ENCODE data around the gene ARMH1.

ARMH1 gene

DNA sequence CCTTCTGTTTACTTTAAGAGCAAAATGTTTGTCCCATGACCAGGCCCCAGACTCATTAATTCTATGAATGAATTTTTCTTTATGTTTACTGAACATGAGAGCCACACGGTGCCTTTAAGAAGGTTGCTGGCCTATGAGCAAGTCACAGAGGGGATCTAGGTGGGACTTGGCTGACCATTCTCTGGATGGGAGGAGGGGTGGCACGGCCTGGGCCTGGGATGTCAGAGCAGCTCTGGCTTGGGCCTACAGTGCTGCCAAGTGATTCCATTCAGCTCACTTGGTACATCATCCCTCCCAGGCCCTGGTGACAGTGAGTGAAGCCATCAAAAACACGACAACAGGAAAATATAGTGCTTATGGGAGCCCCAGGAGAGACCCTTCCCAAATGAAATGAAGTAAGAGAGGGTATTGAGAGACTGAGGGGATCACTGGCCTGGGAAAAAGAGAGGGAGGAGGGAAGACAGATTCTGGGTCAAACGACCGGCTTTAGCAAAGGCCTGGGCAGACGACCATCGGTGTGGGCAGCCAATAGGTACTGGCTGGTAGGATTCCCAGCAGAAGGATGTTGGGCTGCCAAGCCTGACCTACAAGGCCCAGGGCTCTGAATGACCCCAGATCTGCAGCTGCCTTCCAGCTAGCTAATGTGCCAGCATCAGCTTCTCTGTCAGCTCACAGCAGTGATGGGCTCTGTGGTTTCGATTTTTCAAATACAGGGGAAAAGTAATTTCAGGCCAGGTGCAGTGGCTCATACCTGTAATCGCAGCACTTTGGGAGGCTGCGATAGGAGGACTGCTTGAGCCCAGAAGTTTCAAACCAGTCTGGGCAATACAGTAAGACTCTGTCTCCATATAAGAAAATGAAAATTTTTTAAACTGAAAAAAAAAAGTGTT lies 3.5 kb upstream of the ARMH1 start:
- no peak for DNase-seq

DNA sequence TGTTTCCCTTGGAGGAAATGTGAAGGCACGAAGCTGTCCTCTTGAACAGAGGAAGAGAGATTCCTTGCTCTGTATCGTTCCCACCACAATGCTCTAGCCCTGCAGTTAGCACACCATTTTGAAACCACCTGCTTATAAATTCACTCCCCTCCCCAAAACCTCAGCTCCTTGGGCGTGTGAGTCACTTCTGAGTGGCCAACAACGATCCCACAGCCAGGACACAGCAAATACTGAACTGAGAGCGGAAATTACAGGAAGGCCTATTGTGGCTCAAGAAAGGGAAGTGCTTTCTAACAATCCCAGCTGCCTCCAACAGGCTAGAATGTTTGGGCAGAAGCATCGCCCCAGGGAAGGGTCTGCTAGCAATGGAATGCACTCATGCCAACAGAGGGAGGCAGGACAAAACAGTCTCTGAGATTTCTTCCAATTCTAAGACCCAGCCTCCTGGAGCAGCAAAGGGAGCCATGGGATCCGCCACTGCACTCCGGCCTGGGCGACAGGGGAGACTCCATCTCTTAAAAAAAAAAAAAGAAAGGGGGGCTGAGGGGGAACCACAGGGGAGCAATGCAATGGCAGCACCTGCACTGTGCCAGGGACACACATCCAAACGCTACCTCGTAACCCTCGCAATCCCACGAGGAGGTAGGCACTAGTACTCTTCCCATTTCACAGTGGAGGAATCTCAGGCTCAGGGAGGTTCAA lies 2.1 kb upstream of the ARMH1 start:
- DNase-seq = no peak

GRCh38 chr1:44672961-44673674 lies 1.4 kb upstream of the ARMH1 start:
- no peak for DNase-seq

DNA sequence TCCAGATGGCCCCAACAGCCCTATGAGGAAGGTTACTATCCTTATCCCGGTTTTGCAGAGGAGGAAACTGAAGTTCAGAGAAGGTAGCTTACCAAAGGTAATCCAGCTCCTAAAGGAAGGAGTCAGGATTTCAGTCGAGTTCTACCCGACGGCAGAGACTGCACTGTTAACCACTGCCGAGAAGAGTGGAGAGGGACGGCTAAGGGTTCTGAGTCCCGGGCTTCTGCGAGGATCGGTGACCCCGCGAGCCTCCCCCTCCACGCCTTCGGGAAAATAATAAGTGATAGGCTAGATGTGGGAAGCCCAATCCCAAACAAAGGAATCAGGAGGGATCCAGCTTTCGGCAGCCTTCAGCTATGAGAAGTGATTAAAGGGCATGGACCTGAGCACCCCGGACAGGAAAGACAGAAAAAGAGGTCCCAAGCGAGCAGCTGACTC lies 820 bp upstream of the ARMH1 start:
- DNase-seq = no peak

DNA sequence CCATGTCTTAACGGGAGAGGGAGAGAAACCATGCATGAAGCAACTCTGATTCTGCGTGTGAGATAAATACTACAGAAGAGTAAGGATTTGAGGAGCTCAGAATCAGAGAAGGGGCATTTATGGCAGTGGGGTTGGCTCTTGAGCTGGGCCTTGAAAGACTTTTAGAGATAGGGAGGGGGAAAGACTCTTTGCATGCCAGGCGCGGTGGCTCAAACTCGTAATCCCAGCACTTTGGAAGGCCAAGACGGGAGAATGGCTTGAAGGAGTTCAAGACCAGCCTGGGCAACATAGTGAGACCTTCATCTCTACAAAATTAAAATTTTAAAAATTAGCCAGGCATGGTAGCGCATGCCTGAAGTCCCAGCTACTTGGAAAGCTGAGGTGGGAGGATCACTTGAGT lies 672 bp downstream of the ARMH1 start:
- DNase-seq = no peak

GRCh38 chr1:44676484-44677200 lies 2.1 kb downstream of the ARMH1 start:
- no peak for DNase-seq

GRCh38 chr1:44677201-44677766 lies 2.8 kb downstream of the ARMH1 start:
- DNase-seq = no peak

DNA sequence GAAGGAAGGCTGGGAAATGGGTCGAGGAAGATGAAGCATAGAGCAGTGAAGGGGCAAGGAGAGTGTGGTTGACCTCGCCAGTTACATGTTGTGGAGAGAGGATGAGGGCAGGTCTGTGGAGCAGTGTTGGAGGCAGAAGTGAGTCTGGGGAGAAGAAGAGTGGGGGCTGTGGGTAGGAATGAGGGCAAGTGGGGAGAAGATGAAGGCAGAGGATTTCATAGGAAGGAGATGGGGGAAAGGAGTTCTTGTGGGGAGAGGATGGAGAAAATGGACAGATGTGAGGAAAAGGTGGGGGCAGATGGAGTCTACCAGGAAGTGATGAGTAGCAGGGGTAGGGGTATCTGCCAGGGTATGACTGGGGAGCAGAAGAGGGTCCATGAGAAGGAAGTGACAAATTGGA lies 3.6 kb downstream of the ARMH1 start:
- no peak for DNase-seq

GRCh38 chr1:44678626-44679025 lies 4.1 kb downstream of the ARMH1 start:
- no peak for DNase-seq

DNA sequence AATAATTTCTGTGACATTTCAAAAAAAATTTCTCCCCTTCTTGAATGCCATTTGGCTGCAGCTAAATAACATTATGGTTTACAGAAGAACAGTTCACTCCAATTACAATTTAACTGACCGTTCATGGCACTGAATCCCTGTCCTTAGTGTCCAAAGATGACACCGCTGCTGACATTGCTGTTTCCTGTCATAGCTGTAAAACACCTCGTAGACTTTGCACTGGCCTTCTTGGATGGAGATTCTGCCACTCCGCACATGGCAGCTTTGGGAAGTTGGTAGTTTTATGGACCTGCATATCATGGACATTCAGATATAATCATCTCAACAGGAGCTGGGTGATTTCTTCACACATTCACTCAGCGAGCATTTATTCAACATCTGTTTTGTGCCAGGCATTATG lies 5.0 kb downstream of the ARMH1 start:
- no peak for DNase-seq

GRCh38 chr1:44681905-44682882 lies 7.7 kb downstream of the ARMH1 start:
- DNase-seq = no peak

- no peak for DNase-seq
Measured at GRCh38 chr1:44682883-44683265, 8.4 kb downstream of the ARMH1 start.

DNA sequence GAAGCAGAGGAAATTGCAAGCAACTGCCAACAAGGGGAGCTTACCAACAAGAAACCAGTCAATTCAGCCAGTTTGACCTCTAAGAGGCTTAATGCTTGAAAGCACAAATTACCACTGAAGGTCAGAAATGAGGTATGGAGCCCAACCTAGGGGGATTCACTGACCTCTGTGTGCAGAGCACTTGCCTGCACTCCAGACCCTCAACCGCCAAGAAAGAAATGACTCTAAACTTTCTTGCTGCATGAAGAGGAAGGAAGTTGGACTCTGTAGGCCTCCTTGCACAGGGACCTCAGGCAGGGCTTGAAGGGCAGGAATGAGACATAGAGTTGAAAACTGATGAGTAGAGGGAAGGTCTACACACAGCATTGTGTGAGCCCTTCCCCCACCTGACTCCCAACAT lies 10.0 kb downstream of the ARMH1 start:
- no peak for DNase-seq

DNA sequence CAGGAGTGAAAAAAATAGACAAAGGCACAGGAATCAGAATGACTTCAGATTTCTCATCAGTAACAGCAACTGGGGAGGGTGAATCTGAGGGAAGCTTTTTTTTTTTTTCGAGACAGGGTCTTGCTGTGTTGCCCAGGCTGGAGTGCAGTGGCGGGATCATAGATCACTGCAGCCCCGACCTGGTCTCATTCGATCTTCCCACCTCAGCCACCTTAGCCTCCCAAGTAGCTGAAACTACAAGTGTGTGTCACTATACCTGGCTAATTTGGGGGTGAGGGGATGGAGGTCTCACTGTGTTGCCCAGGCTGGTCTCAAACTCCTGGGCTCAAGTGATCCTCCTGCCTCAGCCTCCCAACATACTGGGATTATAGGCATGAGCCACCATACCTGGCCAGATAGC lies 10.7 kb downstream of the ARMH1 start:
- no peak for DNase-seq

GRCh38 chr1:44685881-44686280 lies 11.4 kb downstream of the ARMH1 start:
- DNase-seq = no peak

DNA sequence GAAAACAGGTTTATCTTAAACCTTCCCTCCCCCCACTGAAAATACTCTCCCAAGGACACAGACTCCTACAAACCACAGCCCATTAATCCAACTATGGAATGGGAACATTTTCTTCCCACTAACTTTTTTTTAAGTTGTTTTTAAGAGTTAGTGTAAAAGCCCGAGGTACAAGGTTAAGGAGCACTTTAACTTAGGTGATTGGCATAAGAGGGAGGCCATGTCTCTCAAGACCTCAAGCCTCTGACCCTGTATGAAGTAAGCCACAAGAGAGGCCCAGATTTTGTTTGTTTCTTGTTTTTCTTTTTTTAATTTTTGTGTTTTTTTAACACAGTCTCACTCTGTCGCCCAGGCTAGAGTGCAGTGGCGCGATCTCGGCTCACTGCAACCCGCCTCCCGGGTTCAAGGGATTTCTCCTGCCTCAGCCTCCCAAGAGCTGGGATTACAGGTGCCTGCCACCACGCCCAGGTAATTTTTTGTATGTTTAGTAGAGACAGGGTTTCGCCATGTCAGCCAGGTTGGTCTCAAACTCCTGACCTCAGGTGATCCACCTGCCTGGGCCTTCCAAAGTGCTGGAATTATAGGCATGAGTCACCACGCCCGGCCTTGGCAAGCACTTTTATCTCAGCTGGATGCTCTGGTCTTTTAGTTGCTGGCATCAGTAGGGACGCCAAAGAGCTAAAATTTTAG lies 14.4 kb downstream of the ARMH1 start:
- DNase-seq = no peak

GRCh38 chr1:44689447-44689765 lies 14.9 kb downstream of the ARMH1 start:
- no peak for DNase-seq

DNA sequence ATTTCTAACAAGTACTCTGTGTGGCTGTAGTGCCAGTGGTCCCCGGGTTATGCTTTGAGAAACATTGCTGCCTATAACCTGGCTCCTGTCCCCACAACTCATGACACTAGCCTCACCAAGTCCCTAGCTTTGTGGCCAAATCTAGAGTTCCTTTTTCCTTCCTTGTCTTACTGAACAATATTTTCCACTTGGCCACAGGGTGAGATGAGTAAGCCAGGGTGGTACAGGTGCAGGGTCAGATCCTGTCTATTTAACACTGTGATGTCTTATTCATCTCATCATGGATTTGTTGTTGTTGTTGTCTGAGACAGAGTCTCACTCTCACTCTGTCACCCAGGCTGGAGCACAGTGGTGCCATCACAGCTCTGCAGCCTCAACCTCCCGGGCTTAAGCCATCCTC lies 18.6 kb downstream of the ARMH1 start:
- no peak for DNase-seq

DNA sequence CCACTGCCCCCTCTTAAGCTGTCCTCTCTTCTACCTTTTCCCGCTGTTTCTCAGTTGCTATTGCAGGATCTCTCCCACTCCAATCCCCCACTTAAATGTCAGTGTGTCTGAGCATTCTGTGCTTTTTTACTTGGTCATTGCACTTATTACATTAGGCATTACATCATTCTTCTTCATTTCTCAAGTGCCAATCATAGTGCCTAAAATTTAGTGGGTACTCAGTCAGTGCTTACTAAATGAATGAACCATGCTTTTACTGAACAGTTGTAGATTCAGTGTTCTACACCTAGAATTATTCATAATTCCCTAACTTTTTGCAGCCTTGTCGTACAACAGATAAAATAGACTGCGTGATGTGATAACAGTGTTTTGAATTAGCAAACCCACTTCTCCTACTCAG lies 19.4 kb downstream of the ARMH1 start:
- no peak for DNase-seq

- no peak for DNase-seq
Measured at GRCh38 chr1:44694863-44695478, 20.5 kb downstream of the ARMH1 start.

All from CD4-positive, alpha-beta T cell treated with Interleukin-17A for 4 hours (primary cell).